ENCODE results near the gene ERMP1. TPM values are rescaled to one million over a fixed set of nuclear protein-coding genes. Genes with fewer than 3 reads are reported as not detected.

The ERMP1 gene
- total and polyA plus RNA-seq, 10 of the 15 experiments (the other 5 are each of a cell fraction or from before 2014, with no cell fraction given), result 2.4 to 42.1 (median 8.1) TPM

DNA sequence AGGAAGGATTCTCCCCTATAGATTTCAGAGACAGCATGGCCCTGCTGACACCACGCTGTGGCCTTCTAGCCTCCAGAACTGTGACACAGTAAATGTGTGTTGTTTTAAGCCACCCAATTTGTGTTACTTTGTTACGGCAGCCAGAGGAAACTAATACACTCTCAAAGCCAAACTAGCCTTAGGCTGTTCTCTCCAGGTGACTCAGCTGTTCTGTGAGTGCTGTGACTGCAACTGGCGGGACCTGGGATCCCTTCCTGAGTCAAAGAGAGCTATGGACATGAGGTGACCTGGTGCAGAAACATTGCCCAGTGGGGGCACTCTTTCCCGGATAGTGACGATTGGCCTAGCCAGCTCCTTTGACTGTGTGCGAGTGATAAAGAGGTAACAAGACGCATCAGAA lies 43.8 kb upstream of the ERMP1 start:
- BruUV-seq (replicated peaks), result no TSS peak
- Histone ChIP-seq H3K4me1 (ENCODE audit: control insufficient read depth, insufficient read depth, low read length) (peaks cover 5% of the 10 kb centered on the region; the same call in 1 of the 2 replicates), H3K4me2 (ENCODE audit: control insufficient read depth, insufficient read depth) (no peak overlapping the region), H3K79me2 (ENCODE audit: control insufficient read depth, insufficient read depth, low read length) (no peaks in the 10 kb centered on the region), H4K20me1 (ENCODE audit: control insufficient read depth, insufficient read depth) (no peaks in the 10 kb centered on the region), H3K36me3 (ENCODE audit: control insufficient read depth in 2 of 2, insufficient read depth in 2 of 2, low read length in 1 of 2) (no peaks in the 10 kb centered on the region), H3K9me3 (replicated peaks; ENCODE audit: control insufficient read depth, insufficient read depth, low read length) (no peaks in the 10 kb centered on the region), H2AFZ (ENCODE audit: control insufficient read depth, low read depth, low read length) (no peak overlapping the region), H3K9ac (ENCODE audit: control insufficient read depth, insufficient read depth, low read length) (no peak overlapping the region), H3K27ac (ENCODE audit: control insufficient read depth, insufficient read depth) (no peak overlapping the region), H3K4me3 (no peak overlapping the region), H3K27me3 (replicated peaks in 1 of 2; ENCODE audit: control insufficient read depth in 2 of 2, insufficient read depth in 2 of 2, low read length in 1 of 2) (no peaks in the 10 kb centered on the region)
- intact Hi-C loops (cut with micrococcal nuclease; ENCODE audit: unreplicated experiment) (loop anchor here (2.0 kb wide), 1 partner anchor 44 kb away; the partner anchor contains the start of gene ERMP1), in situ Hi-C loops (cut with MboI) (loop anchor here (25.0 kb wide), 2 partner anchors 436 to 1911 kb away; partner anchors contain the start of gene DMAC1)
- CTCF ChIA-PET, result interaction anchor here (1.8 to 2.1 kb wide), 2 partner anchors 10 to 177 kb away, joined by 8 to 13 read pairs; no protein-coding TSS in a partner anchor
- SMC1A ChIA-PET (ENCODE audit: uncharacterized antibody, unreplicated experiment), result interaction anchor here (1.2 to 2.1 kb wide), 5 partner anchors 10 to 135 kb away, joined by 3 to 11 read pairs (median 4); no protein-coding TSS in a partner anchor
- RAD21 ChIA-PET (ENCODE audit: unreplicated experiment), result interaction anchor here (1.2 to 2.0 kb wide), 4 partner anchors 25 to 177 kb away, joined by 7 to 23 read pairs (median 9); no protein-coding TSS in a partner anchor
- WGBS (ENCODE audit: insufficient coverage, insufficient replicate concordance, low lambda C conversion rate, missing lambda C conversion rate), result 88% methylated on average over 7 of the region's 7 CpGs
- no peak; the same call in 2 of the 3 replicates for ATAC-seq
- POLR2A ChIA-PET, result no interaction called here
- no peak for DNase-seq (ENCODE audit: low read depth, low spot score)
- FAIRE-seq, result no peak
- TF ChIP-seq JUNB (IDR thresholded peaks at IDR 0.05), result no peak
- TF ChIP-seq, protein P1, sequence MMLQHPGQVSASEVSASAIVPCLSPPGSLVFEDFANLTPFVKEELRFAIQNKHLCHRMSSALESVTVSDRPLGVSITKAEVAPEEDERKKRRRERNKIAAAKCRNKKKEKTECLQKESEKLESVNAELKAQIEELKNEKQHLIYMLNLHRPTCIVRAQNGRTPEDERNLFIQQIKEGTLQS (IDR thresholded peaks at IDR 0.05; ENCODE audit: borderline replicate concordance, extremely low read depth, low read depth, low read length), result no peak
- no peak for TF ChIP-seq IRF4 (IDR thresholded peaks at IDR 0.05; ENCODE audit: low read depth, low read length)
- no peak for TF ChIP-seq RCOR1 (conservative IDR thresholded peaks at IDR 0.05; ENCODE audit: low read depth, low read length)
- no peak for TF ChIP-seq ZNF592 (IDR thresholded peaks at IDR 0.05)
- TF ChIP-seq, protein P2, sequence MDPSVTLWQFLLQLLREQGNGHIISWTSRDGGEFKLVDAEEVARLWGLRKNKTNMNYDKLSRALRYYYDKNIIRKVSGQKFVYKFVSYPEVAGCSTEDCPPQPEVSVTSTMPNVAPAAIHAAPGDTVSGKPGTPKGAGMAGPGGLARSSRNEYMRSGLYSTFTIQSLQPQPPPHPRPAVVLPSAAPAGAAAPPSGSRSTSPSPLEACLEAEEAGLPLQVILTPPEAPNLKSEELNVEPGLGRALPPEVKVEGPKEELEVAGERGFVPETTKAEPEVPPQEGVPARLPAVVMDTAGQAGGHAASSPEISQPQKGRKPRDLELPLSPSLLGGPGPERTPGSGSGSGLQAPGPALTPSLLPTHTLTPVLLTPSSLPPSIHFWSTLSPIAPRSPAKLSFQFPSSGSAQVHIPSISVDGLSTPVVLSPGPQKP (IDR thresholded peaks at IDR 0.05; ENCODE audit: low read depth, low read length), result no peak
- no peak for TF ChIP-seq PKNOX1 (IDR thresholded peaks at IDR 0.05)
- no peak for TF ChIP-seq SMARCA5 (IDR thresholded peaks at IDR 0.05)
- no peak for TF ChIP-seq BRCA1 (IDR thresholded peaks at IDR 0.05; ENCODE audit: low read depth, low read length)
- no peak for TF ChIP-seq MYC (IDR thresholded peaks at IDR 0.05; ENCODE audit: insufficient read depth, insufficient read length, insufficient replicate concordance, low read length, severe bottlenecking)
- TF ChIP-seq, protein P3, sequence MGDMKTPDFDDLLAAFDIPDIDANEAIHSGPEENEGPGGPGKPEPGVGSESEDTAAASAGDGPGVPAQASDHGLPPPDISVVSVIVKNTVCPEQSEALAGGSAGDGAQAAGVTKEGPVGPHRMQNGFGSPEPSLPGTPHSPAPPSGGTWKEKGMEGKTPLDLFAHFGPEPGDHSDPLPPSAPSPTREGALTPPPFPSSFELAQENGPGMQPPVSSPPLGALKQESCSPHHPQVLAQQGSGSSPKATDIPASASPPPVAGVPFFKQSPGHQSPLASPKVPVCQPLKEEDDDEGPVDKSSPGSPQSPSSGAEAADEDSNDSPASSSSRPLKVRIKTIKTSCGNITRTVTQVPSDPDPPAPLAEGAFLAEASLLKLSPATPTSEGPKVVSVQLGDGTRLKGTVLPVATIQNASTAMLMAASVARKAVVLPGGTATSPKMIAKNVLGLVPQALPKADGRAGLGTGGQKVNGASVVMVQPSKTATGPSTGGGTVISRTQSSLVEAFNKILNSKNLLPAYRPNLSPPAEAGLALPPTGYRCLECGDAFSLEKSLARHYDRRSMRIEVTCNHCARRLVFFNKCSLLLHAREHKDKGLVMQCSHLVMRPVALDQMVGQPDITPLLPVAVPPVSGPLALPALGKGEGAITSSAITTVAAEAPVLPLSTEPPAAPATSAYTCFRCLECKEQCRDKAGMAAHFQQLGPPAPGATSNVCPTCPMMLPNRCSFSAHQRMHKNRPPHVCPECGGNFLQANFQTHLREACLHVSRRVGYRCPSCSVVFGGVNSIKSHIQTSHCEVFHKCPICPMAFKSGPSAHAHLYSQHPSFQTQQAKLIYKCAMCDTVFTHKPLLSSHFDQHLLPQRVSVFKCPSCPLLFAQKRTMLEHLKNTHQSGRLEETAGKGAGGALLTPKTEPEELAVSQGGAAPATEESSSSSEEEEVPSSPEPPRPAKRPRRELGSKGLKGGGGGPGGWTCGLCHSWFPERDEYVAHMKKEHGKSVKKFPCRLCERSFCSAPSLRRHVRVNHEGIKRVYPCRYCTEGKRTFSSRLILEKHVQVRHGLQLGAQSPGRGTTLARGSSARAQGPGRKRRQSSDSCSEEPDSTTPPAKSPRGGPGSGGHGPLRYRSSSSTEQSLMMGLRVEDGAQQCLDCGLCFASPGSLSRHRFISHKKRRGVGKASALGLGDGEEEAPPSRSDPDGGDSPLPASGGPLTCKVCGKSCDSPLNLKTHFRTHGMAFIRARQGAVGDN (IDR thresholded peaks at IDR 0.05), result no peak
- TF ChIP-seq ZNF274 (IDR thresholded peaks at IDR 0.05; ENCODE audit: insufficient read depth, insufficient read length), result no peak
- no peak for TF ChIP-seq NRF1 (conservative IDR thresholded peaks at IDR 0.05; ENCODE audit: low read depth, low read length)

Data from GM12878 (cell line).